Measurements from ENCODE around the gene RELB. TPM values are rescaled to one million over a fixed set of nuclear protein-coding genes. Genes with fewer than 3 reads are reported as not detected.

The RELB gene
- total RNA-seq, 1 experiment from 2014 or later = 15.2 TPM

DNA sequence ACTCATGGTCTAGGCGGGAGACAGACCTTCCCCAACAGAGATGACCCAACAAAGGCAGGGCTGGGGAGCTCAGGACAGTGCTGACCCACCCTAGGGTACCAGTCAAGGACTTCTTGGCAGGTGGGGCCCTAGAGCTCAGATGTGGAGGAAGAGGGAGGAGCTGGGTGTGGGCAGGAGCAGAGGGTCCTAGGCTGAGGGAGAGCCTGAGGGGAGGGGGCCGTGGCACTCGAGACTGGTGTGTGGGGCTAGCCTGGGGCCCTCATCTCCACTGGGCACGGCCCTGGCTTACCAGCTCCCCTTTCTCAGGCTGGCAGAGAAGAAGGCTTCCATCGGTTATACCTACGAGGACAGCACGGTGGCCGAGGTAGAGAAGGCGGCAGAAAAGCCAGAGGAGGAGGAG is 56.2 kb downstream of the RELB start:
- Histone ChIP-seq H2AFZ (ENCODE audit: low read length) (no peak overlapping the region), H3K4me3 (ENCODE audit: low read length) (no peak overlapping the region), H3K79me2 (ENCODE audit: low read length) (no peaks in the 10 kb centered on the region), H3K4me1 (ENCODE audit: insufficient read depth, low read length) (no peaks in the 10 kb centered on the region), H3K36me3 (ENCODE audit: low read depth, low read length) (peaks cover 32% of the 10 kb centered on the region), H3K9me3 (ENCODE audit: low read length) (no peaks in the 10 kb centered on the region), H3K27me3 (ENCODE audit: low read length) (no peaks in the 10 kb centered on the region), H3K4me2 (ENCODE audit: low read length) (no peak overlapping the region), H4K20me1 (ENCODE audit: low read length) (no peaks in the 10 kb centered on the region), H3K9ac (ENCODE audit: low read length) (no peak overlapping the region), H3K9me2 (replicated peaks; ENCODE audit: low read length) (no peaks in the 10 kb centered on the region), H3K27ac (ENCODE audit: low read length) (no peak overlapping the region), H3F3A (ENCODE audit: low read length, unreplicated experiment) (no peaks in the 10 kb centered on the region)
- POLR2A ChIA-PET (ENCODE audit: unreplicated experiment) = no interaction called here
- no peak for TF ChIP-seq EZH2 (IDR thresholded peaks at IDR 0.05; ENCODE audit: low read length, unreplicated experiment)
- TF ChIP-seq EZH2phosphoT487 (IDR thresholded peaks at IDR 0.05; ENCODE audit: borderline replicate concordance, low read length) = no peak
- no peak for TF ChIP-seq CTCF (conservative IDR thresholded peaks at IDR 0.05; ENCODE audit: low read depth, low read length)
- no TSS peak for BruUV-seq (replicated peaks)
- CTCF ChIA-PET = no interaction called here
- intact Hi-C loops (cut with micrococcal nuclease) = no loop called here
- ATAC-seq (no peak), DNase-seq (no peak)

GRCh38 chr19:45058622-45059159 is 57.4 kb downstream of the RELB start:
- intact Hi-C loops (cut with micrococcal nuclease) = no loop called here
- TF ChIP-seq EZH2phosphoT487 (IDR thresholded peaks at IDR 0.05; ENCODE audit: borderline replicate concordance, low read length) (no peak), EZH2 (IDR thresholded peaks at IDR 0.05; ENCODE audit: low read length, unreplicated experiment) (no peak)
- Histone ChIP-seq H3K4me2 (ENCODE audit: low read length) (no peak overlapping the region), H3K9me3 (ENCODE audit: low read length) (no peaks in the 10 kb centered on the region), H3K9ac (ENCODE audit: low read length) (no peak overlapping the region), H2AFZ (ENCODE audit: low read length) (no peak overlapping the region), H3K4me3 (ENCODE audit: low read length) (no peak overlapping the region), H3K27ac (ENCODE audit: low read length) (no peak overlapping the region), H3F3A (ENCODE audit: low read length, unreplicated experiment) (no peaks in the 10 kb centered on the region), H3K9me2 (replicated peaks; ENCODE audit: low read length) (no peaks in the 10 kb centered on the region), H3K4me1 (ENCODE audit: insufficient read depth, low read length) (no peaks in the 10 kb centered on the region), H4K20me1 (ENCODE audit: low read length) (no peaks in the 10 kb centered on the region), H3K79me2 (ENCODE audit: low read length) (no peaks in the 10 kb centered on the region), H3K27me3 (ENCODE audit: low read length) (no peaks in the 10 kb centered on the region), H3K36me3 (ENCODE audit: low read depth, low read length) (peaks cover 31% of the 10 kb centered on the region)
- BruUV-seq (replicated peaks) = no TSS peak
- ChIA-PET POLR2A (ENCODE audit: unreplicated experiment) (no interaction called here), CTCF (interaction anchor here (0.5 kb wide), 1 partner anchor 22 kb away, joined by 7 read pairs; no protein-coding TSS in a partner anchor)
- ATAC-seq (no peak), DNase-seq (no peak)

DNA sequence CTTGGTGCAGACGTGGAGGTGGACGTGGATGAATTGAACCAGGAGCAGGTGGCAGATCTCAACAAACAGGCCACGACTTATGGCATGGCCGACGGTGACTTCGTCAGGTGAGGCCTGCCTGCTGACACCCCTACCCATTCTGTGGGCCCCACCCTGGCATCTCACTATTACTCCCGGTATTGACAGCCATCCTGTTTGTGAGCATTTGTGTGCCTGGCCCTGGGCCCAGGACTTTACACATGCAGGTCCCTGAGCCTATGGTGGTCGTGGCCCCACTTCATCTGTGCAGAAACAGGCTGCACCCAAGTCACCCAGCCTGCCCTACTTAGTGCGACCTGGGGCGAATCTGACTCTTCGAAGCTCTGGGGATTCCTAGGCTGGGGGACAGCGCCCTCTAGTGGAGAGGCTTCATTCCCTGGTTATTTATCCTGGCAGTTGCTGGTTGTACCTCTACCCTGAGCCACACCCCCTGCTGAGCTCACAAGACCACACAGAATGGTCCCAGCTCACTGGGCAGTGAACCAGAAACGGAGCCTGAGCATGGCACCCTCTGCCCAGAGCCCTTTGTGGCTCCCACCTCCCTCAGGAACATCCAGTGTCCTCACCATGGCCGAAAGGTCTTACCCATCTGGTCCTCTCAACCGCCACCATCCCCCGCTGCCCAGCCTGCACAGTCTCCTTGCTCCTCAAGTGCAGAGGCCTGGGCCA is 58.1 kb downstream of the RELB start:
- Histone ChIP-seq H3K27me3 (ENCODE audit: low read length) (no peaks in the 10 kb centered on the region), H3K79me2 (ENCODE audit: low read length) (no peaks in the 10 kb centered on the region), H3K4me2 (ENCODE audit: low read length) (no peak overlapping the region), H3F3A (ENCODE audit: low read length, unreplicated experiment) (no peaks in the 10 kb centered on the region), H3K36me3 (ENCODE audit: low read depth, low read length) (peaks cover 27% of the 10 kb centered on the region), H3K4me1 (ENCODE audit: insufficient read depth, low read length) (no peaks in the 10 kb centered on the region), H3K4me3 (ENCODE audit: low read length) (no peak overlapping the region), H3K9ac (ENCODE audit: low read length) (no peak overlapping the region), H4K20me1 (ENCODE audit: low read length) (no peaks in the 10 kb centered on the region), H3K9me3 (ENCODE audit: low read length) (no peaks in the 10 kb centered on the region), H3K27ac (ENCODE audit: low read length) (no peak overlapping the region), H2AFZ (ENCODE audit: low read length) (no peak overlapping the region), H3K9me2 (replicated peaks; ENCODE audit: low read length) (no peaks in the 10 kb centered on the region)
- ChIA-PET POLR2A (ENCODE audit: unreplicated experiment) (no interaction called here), CTCF (interaction anchor here (0.5 to 0.7 kb wide), 7 partner anchors 20 to 419 kb away, joined by 3 to 9 read pairs (median 3); partner anchors contain the start of gene CLASRP)
- DNase-seq (peak; percentile 73), ATAC-seq (peak; percentile 89)
- BruUV-seq (replicated peaks) = no TSS peak
- intact Hi-C loops (cut with micrococcal nuclease) = no loop called here
- TF ChIP-seq EZH2 (IDR thresholded peaks at IDR 0.05; ENCODE audit: low read length, unreplicated experiment) (no peak), CTCF (conservative IDR thresholded peaks at IDR 0.05; ENCODE audit: low read depth, low read length) (peak; percentile 85), EZH2phosphoT487 (IDR thresholded peaks at IDR 0.05; ENCODE audit: borderline replicate concordance, low read length) (no peak)
